NOMO-1 treated with dmso at 0.1 percent for 144 hours (cell line): ENCODE data around the gene GOLGA8M.
"Not testable (repeated sequence)": the region's sequence is repeated elsewhere in the genome, so short reads cannot be mapped to it uniquely, and the experiment has no call there.

ENCODE experiments used
- DNase-seq: peaks from one replicate; lab custom pipeline; 2025; ENCODE audit not compliant: unreplicated experiment; lab: John Stamatoyannopoulos, UW

The GOLGA8M gene

DNA sequence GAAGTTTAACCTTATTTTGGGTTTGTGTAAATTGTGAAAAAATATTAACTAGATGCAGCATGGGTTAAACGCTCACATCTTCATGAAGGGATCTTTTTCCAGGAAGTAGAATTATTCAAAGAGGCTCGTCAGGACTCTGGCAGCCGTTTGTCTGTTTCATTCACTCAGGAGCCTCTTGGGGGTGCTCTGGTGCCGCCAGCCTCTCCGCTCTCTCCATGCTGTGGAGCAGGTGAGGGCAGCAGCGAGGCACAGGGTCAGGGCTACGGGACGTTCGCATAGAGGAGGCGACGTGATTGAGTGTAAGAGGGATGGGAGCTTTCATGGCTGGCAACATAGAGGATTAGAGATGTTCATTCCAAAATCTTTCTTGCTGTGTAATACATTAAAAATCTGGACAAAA lies 48.5 kb downstream of the GOLGA8M start:
- DNase-seq, result not testable (repeated sequence)

GRCh38 chr15:28660750-28661149 lies 51.5 kb downstream of the GOLGA8M start:
- not testable (repeated sequence) for DNase-seq

DNA sequence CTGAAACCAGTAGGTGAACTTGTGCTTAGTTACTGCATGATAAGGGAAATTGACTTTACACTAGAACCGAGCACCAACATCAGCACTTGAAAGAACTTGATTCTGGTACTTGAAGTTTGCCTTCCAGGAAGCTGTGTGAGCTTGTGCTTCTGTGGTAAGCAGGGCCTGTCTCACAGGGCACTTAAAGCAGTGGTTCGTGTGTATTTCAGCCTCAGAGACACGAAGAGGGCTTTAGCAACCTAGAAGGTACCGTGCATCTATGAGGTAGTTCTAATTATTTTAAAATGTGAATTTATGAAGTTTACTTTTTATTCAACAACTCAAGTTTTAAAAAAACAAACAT lies 56.2 kb downstream of the GOLGA8M start:
- not testable (repeated sequence) for DNase-seq

DNA sequence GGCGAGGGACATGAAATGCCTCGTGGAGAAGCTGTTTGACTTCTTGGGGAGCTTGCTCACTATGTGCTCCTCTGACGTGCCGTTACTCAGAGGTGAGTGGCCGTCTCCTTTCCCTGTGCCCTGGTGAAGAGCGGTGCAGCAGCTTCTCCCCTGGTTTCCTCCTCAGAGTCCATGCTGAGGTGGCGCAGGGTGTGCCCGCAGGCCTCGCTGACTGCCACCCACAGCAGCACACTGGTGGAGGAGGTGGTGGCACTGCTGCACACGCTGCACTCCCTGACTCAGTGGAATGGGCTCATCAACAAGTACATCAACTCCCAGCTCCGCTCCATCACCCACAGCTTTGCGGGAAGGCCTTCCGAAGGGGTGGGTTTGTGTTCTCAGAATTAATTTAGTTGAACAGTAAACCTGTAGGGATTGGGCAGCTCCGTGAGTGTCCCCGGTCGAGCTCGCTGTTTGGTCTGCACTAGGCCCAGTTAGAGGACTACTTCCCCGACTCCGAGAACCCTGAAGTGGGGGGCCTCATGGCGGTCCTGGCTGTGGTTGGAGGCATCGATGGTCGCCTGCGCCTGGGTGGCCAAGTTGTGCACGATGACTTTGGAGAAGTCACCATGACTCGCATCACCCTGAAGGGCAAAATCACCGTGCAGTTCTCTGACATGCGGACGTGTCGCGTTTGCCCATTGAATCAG lies 56.7 kb downstream of the GOLGA8M start:
- not testable (repeated sequence) for DNase-seq

DNA sequence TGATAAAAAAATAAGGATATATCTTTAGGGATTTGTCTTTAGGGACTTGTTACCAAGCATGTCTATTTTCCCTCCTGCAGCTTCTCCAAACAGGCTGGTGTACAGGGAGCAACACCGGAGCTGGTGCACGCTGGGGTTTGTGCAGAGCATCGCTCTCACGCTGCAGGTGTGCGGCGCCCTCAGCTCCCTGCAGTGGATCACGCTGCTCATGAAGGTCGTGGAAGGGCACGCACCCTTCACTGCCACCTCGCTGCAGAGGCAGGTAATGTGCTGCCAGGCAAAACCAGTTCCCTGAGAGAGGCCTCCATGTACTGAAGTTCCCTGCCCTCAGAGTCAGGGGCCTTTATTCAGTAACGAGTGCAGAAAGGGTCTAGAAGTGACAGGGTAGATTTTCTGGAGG lies 58.0 kb downstream of the GOLGA8M start:
- DNase-seq, result not testable (repeated sequence)

GRCh38 chr15:28652538-28652937 lies 59.7 kb downstream of the GOLGA8M start:
- not testable (repeated sequence) for DNase-seq
